Astrocyte (in vitro differentiated cells and primary cell): ENCODE data around the gene TTC7B. TPM values are rescaled to one million over a fixed set of nuclear protein-coding genes. Genes with fewer than 3 reads are reported as not detected.

Experiments used
- DNase-seq: peaks from one replicate; pipeline ENCODE4 v3.0.0-alpha.2; 2010; ENCODE audit warnings: low read depth
- FAIRE-seq: peaks from 2 replicates; lab custom pipeline; 2011; peaks lifted over from hg19 to GRCh38; lab: Jason Lieb, UNC
- H2AFZ ChIP-seq: 2 replicates; pipeline ENCODE4 v1.6.0; 2012; ENCODE audit warnings: low read depth, low read length, inconsistent platforms
- H3K27ac ChIP-seq: 2 replicates; pipeline ENCODE4 v1.5.1; 2011; ENCODE audit warnings: low read depth, low read length, inconsistent platforms
- H3K27me3 ChIP-seq: 2 replicates; pipeline ENCODE4 v1.6.0; 2011; ENCODE audit warnings: low read length, inconsistent platforms; ENCODE audit not compliant: insufficient read depth
- H3K36me3 ChIP-seq: 2 replicates; pipeline ENCODE4 v1.5.1; 2011; ENCODE audit warnings: low read length, inconsistent platforms; ENCODE audit not compliant: insufficient read depth
- H3K4me1 ChIP-seq: 2 replicates; pipeline ENCODE4 v1.5.1; 2011; ENCODE audit warnings: low read length, inconsistent platforms; ENCODE audit not compliant: insufficient read depth
- H3K4me2 ChIP-seq: 2 replicates; pipeline ENCODE4 v1.6.0; 2012; ENCODE audit warnings: low read length, inconsistent platforms
- H3K4me3 ChIP-seq: 2 replicates; pipeline ENCODE4 v1.5.1; 2011; ENCODE audit warnings: low read depth, mild to moderate bottlenecking, low read length, inconsistent platforms; ENCODE audit not compliant: insufficient read depth
- H3K79me2 ChIP-seq: 2 replicates; pipeline ENCODE4 v1.6.0; 2012; ENCODE audit warnings: mild to moderate bottlenecking, low read length, inconsistent platforms; ENCODE audit not compliant: insufficient read depth
- H3K9ac ChIP-seq: 2 replicates; pipeline ENCODE4 v1.6.0; 2012; ENCODE audit warnings: mild to moderate bottlenecking, low read length, inconsistent platforms
- H3K9me3 ChIP-seq: 2 replicates; pipeline ENCODE4 v1.5.1; 2012; ENCODE audit warnings: low read depth, mild to moderate bottlenecking, low read length, inconsistent platforms; ENCODE audit not compliant: insufficient read depth
- H4K20me1 ChIP-seq: 2 replicates; pipeline ENCODE4 v1.6.0; 2012; ENCODE audit warnings: low read length, inconsistent platforms; ENCODE audit not compliant: insufficient read depth
- H3K27ac Mint-ChIP-seq: one replicate; pipeline ENCODE4 v1.8.0; 2021; ENCODE audit warnings: mild to moderate bottlenecking, mixed read lengths; ENCODE audit not compliant: unreplicated experiment
- H3K27me3 Mint-ChIP-seq: one replicate; pipeline ENCODE4 v1.8.0; 2021; ENCODE audit warnings: low read depth, mixed read lengths; ENCODE audit not compliant: unreplicated experiment
- H3K36me3 Mint-ChIP-seq: one replicate; pipeline ENCODE4 v1.8.0; 2021; ENCODE audit warnings: low read depth, mixed read lengths; ENCODE audit not compliant: unreplicated experiment
- H3K4me1 Mint-ChIP-seq: one replicate; pipeline ENCODE4 v1.8.0; 2021; ENCODE audit warnings: low read depth, mixed read lengths; ENCODE audit not compliant: unreplicated experiment
- H3K4me3 Mint-ChIP-seq: one replicate; pipeline ENCODE4 v1.8.0; 2021; ENCODE audit warnings: mild to moderate bottlenecking, moderate library complexity, mixed read lengths; ENCODE audit not compliant: unreplicated experiment
- H3K9me3 Mint-ChIP-seq: one replicate; pipeline ENCODE4 v1.8.0; 2021; ENCODE audit warnings: mild to moderate bottlenecking, mixed read lengths; ENCODE audit not compliant: unreplicated experiment
- EZH2 ChIP-seq: IDR thresholded peaks from 2 replicates; pipeline ENCODE4 v1.6.1; 2012; ENCODE audit warnings: mild to moderate bottlenecking, low read length, inconsistent platforms; ENCODE audit not compliant: insufficient read depth
- total RNA-seq: library from RNA; stranded (reverse); gene quantifications from 2 replicates; pipeline ENCODE4 v1.2.1, GENCODE V29; 2021
- TF ChIP-seq, protein P1 (sequence below): IDR thresholded peaks from 2 replicates; pipeline ENCODE4 v1.5.1; 2011; ENCODE audit warnings: low read depth, mild to moderate bottlenecking, inconsistent platforms, low read length, moderate library complexity; ENCODE audit not compliant: insufficient read depth

TTC7B gene
- total RNA-seq, 1 donor from 2014 or later, result 42.1 TPM

DNA sequence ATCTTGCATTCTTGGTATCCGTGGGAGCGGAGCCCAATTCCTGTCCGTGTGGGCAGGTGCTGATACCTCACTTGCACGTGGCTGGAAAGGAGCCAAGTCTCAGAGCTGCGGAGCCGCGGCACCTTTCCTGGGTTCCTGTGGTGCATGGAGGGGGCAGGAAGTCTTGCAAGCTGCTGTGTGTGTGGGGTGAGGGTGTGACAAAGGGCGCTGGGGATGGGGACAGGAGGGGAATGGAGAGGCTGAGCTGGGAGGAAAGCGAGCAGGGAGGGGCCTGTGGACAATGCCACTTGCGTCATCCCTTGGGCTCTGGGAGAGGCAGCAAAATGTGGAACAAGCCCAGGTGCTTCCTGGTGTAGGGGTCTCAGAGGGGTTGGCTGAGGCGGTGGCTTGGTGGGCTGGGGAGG lies 332.7 kb downstream of the TTC7B start:
- H3K9me3 Mint-ChIP-seq, result peaks cover 3% of the 10 kb centered on the region
- Histone ChIP-seq H3K27me3 (peaks cover 4% of the 10 kb centered on the region), H2AFZ (no peak overlapping the region), H3K36me3 (no peaks in the 10 kb centered on the region), H3K27ac (no peak overlapping the region), H3K4me1 (no peaks in the 10 kb centered on the region), H3K79me2 (no peaks in the 10 kb centered on the region), H3K9me3 (no peaks in the 10 kb centered on the region), H3K4me3 (no peak overlapping the region), H3K9ac (no peak overlapping the region), H3K4me2 (no peak overlapping the region), H4K20me1 (no peaks in the 10 kb centered on the region)
- no peaks in the 10 kb centered on the region for H3K36me3 Mint-ChIP-seq
- H3K4me1 Mint-ChIP-seq, result peaks cover 3% of the 10 kb centered on the region
- no peak for TF ChIP-seq EZH2
- TF ChIP-seq, protein P1, sequence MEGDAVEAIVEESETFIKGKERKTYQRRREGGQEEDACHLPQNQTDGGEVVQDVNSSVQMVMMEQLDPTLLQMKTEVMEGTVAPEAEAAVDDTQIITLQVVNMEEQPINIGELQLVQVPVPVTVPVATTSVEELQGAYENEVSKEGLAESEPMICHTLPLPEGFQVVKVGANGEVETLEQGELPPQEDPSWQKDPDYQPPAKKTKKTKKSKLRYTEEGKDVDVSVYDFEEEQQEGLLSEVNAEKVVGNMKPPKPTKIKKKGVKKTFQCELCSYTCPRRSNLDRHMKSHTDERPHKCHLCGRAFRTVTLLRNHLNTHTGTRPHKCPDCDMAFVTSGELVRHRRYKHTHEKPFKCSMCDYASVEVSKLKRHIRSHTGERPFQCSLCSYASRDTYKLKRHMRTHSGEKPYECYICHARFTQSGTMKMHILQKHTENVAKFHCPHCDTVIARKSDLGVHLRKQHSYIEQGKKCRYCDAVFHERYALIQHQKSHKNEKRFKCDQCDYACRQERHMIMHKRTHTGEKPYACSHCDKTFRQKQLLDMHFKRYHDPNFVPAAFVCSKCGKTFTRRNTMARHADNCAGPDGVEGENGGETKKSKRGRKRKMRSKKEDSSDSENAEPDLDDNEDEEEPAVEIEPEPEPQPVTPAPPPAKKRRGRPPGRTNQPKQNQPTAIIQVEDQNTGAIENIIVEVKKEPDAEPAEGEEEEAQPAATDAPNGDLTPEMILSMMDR, result no peak
- H3K27ac Mint-ChIP-seq, result no peak overlapping the region
- H3K4me3 Mint-ChIP-seq, result no peak overlapping the region
- no peak for FAIRE-seq
- peaks cover 22% of the 10 kb centered on the region for H3K27me3 Mint-ChIP-seq
- no peak for DNase-seq

DNA sequence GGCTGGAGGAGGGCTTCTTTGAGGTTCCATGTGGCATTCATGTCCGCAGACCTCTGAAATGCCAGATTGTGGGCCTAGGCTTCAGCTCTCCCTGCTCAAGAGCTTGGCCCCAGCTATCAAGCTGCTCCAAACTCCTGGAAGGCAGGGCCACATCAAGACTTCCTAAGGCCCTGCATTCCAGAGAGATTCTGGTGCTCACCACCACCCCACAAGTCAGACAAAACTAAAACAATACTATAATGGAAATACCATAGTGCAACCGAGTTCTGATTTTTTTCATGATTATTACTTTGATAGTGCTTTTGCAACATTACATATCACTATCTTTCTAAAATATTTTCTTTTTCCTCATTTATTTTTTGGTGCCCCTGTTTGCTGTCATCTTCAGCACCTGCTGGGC lies 333.1 kb downstream of the TTC7B start:
- H3K4me3 ChIP-seq, result no peak overlapping the region
- no peak overlapping the region for H3K9ac ChIP-seq
- peaks cover 3% of the 10 kb centered on the region for H3K4me1 Mint-ChIP-seq
- TF ChIP-seq EZH2, result no peak
- TF ChIP-seq, protein P1, result no peak
- no peaks in the 10 kb centered on the region for H3K36me3 Mint-ChIP-seq
- FAIRE-seq, result no peak
- H3K9me3 ChIP-seq, result no peaks in the 10 kb centered on the region
- peaks cover 5% of the 10 kb centered on the region for H3K9me3 Mint-ChIP-seq
- peaks cover 20% of the 10 kb centered on the region for H3K27me3 Mint-ChIP-seq
- H3K79me2 ChIP-seq, result no peaks in the 10 kb centered on the region
- peaks cover 4% of the 10 kb centered on the region for H3K27me3 ChIP-seq
- H3K4me2 ChIP-seq, result no peak overlapping the region
- no peaks in the 10 kb centered on the region for H3K36me3 ChIP-seq
- H3K4me3 Mint-ChIP-seq, result no peak overlapping the region
- H2AFZ ChIP-seq, result no peak overlapping the region
- no peaks in the 10 kb centered on the region for H3K4me1 ChIP-seq
- no peaks in the 10 kb centered on the region for H4K20me1 ChIP-seq
- H3K27ac ChIP-seq, result no peak overlapping the region
- DNase-seq, result no peak
- no peak overlapping the region for H3K27ac Mint-ChIP-seq

DNA sequence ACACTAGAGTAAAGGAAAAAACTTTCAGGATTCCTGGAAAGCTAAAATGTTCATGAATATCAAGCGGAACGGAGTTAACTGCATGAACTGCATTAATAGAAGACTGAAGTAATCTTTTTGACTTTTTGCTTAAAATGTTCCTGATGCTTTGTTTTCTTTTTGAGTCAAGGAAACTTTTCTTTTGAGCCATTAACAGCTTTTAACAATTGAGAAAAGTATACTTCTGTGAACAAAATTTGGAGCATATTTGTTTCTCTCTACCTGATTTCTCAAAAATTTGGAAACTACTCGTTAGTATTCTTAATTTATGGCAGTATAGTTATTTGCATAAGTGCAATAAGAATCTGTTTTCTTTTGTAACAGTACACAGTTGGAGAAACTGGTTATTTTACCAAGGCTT lies 340.9 kb downstream of the TTC7B start:
- Mint-ChIP-seq H3K4me3 (no peak overlapping the region), H3K27ac (no peak overlapping the region), H3K27me3 (peaks cover 12% of the 10 kb centered on the region), H3K36me3 (no peaks in the 10 kb centered on the region), H3K9me3 (peaks cover 44% of the 10 kb centered on the region), H3K4me1 (no peaks in the 10 kb centered on the region)
- H3K79me2 ChIP-seq, result no peaks in the 10 kb centered on the region
- H4K20me1 ChIP-seq, result no peaks in the 10 kb centered on the region
- H3K9me3 ChIP-seq, result peaks cover 3% of the 10 kb centered on the region
- no peaks in the 10 kb centered on the region for H3K27me3 ChIP-seq
- H3K36me3 ChIP-seq, result no peaks in the 10 kb centered on the region
- DNase-seq (no peak), FAIRE-seq (no peak)
- H3K9ac ChIP-seq, result no peak overlapping the region
- no peak overlapping the region for H3K4me3 ChIP-seq
- no peak overlapping the region for H3K4me2 ChIP-seq
- H3K4me1 ChIP-seq, result no peaks in the 10 kb centered on the region
- no peak overlapping the region for H3K27ac ChIP-seq
- no peak overlapping the region for H2AFZ ChIP-seq
- TF ChIP-seq EZH2, result no peak
- TF ChIP-seq, protein P1, result no peak
